HG02571 (cell line): ENCODE data around the gene GALNT10.
A peak's percentile ranks its signal among the peaks of the same experiment; 100 is the strongest.

Experiments
- ATAC-seq: cut with Tn5 transposase; IDR thresholded peaks from one replicate; pipeline ENCODE4 v1.9.1; 2021; ENCODE audit warnings: mild to moderate bottlenecking, moderate library complexity; ENCODE audit not compliant: unreplicated experiment

GALNT10 gene

GRCh38 chr5:154464438-154464837 is 273.9 kb downstream of the GALNT10 start:
- ATAC-seq = no peak

DNA sequence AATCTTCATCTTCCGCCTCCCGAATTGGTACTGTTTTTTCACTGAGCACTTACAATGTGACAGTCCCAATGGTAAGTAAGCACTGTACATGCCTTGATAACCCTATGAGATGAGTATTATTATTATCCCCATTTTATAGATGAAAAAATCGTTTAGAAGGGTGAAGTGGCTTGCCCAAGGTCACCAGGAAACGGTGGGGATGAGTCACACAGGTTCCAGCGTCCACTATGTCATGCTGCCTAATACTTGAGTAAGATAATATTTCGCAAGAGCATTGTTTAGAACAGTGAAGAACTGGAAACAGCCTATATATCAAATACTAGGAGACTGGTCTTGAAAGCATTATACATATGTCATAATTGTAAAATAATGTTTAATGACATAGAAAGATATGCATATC is 274.6 kb downstream of the GALNT10 start:
- ATAC-seq = no peak

DNA sequence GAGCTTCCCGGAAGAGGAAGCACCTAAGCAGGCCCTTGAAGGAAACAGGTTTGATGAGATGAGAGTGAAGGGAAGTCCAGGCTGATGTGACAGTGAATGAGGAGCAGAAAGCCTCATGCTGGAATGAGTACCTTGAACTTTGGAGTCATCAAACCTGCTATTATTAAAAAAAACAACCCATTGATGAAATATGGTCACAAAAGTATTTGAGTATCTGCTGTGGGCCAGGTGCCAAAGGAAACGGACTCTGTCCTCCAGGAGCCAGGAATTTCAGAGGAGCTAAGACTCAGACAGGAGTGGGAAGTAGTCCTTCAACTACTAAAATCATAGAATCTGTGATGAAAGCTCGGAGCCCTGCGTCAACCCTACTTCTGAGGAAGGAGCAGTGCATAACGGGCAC is 275.6 kb downstream of the GALNT10 start:
- no peak for ATAC-seq

GRCh38 chr5:154466671-154467070 is 276.1 kb downstream of the GALNT10 start:
- ATAC-seq = no peak

DNA sequence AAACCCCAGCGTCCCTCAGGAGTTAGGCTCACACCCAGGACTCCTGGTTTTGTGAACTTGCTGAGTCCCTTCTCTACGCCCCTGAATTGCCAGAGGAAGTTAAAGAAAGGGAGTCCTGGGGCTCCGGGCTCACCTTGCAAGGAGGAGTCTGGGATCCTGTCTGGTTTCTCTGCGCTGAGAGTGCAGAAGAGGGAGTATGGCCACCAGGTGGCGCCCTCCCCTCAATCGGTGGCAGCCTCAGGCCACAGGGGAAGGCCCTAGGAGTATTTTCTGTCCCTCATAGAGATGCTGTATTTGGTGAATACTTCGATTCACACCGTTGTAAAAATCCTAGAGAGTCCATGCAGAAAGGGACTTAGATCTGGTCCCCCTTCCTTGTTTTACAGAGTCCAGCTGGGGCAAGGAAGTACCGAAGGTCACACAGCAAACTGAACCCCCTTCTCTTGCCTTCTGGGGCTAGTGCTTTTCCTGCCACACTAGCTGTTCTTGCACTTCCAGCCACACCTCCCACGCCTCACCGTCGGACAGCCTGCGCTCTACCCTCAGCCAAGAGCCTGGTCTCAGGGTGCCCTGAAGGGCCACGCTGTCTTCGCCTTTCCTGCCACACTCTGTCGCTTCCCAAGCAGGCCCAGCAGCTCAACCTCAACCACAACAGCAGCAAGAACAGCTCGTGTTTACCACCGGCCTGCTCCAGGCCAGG is 277.3 kb downstream of the GALNT10 start:
- peak; percentile 96 for ATAC-seq

DNA sequence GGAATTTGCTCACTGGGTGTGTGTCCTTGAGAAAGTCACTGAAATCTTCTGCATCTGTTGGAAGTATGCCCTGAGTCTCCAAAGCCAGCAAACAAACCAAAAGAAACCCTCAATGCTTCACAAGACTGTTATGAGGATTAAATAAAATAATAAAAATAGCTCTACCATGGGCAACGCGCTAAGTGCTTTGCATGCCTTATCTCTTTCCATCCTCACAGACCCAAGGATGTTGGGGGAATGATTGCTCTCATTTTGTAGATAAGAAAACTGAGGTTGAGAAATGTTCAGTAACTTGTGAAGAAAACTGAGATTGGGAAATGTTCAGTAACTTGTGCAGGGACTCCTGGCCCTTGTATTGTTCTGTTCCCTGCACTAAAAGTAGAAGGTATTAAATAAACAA is 279.6 kb downstream of the GALNT10 start:
- no peak for ATAC-seq
